Measurements from ENCODE around the gene ZMYM2. TPM values are rescaled to one million over a fixed set of nuclear protein-coding genes. Genes with fewer than 3 reads are reported as not detected.
"Not testable (repeated sequence)": the region's sequence is repeated elsewhere in the genome, so short reads cannot be mapped to it uniquely, and the experiment has no call there.

ZMYM2 gene
- total RNA-seq, 1 donor from 2014 or later = 61.1 TPM

GRCh38 chr13:19960653-19960976 lies 2.1 kb downstream of the ZMYM2 start:
- FAIRE-seq (no peak), DNase-seq (ENCODE audit: low read depth) (peak; percentile 11)
- Histone ChIP-seq H3K36me3 (ENCODE audit: control insufficient read depth, insufficient read depth, low read length) (peaks cover 2% of the 10 kb centered on the region), H3K4me3 (ENCODE audit: low read depth, low read length) (peak overlapping the region; percentile 65), H3K27me3 (ENCODE audit: control insufficient read depth, insufficient read depth, low read length) (no peaks in the 10 kb centered on the region)
- TF ChIP-seq, protein P1, sequence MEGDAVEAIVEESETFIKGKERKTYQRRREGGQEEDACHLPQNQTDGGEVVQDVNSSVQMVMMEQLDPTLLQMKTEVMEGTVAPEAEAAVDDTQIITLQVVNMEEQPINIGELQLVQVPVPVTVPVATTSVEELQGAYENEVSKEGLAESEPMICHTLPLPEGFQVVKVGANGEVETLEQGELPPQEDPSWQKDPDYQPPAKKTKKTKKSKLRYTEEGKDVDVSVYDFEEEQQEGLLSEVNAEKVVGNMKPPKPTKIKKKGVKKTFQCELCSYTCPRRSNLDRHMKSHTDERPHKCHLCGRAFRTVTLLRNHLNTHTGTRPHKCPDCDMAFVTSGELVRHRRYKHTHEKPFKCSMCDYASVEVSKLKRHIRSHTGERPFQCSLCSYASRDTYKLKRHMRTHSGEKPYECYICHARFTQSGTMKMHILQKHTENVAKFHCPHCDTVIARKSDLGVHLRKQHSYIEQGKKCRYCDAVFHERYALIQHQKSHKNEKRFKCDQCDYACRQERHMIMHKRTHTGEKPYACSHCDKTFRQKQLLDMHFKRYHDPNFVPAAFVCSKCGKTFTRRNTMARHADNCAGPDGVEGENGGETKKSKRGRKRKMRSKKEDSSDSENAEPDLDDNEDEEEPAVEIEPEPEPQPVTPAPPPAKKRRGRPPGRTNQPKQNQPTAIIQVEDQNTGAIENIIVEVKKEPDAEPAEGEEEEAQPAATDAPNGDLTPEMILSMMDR (IDR thresholded peaks at IDR 0.05; ENCODE audit: insufficient read depth, low read length, severe bottlenecking) = no peak

GRCh38 chr13:19961489-19961888 lies 3.0 kb downstream of the ZMYM2 start:
- Histone ChIP-seq H3K27me3 (ENCODE audit: control insufficient read depth, insufficient read depth, low read length) (no peaks in the 10 kb centered on the region), H3K36me3 (ENCODE audit: control insufficient read depth, insufficient read depth, low read length) (peaks cover 2% of the 10 kb centered on the region), H3K4me3 (ENCODE audit: low read depth, low read length) (no peak overlapping the region)
- FAIRE-seq (no peak), DNase-seq (ENCODE audit: low read depth) (no peak)
- TF ChIP-seq, protein P1 (IDR thresholded peaks at IDR 0.05; ENCODE audit: insufficient read depth, low read length, severe bottlenecking) = no peak

- no peak overlapping the region for H3K4me3 ChIP-seq (ENCODE audit: low read depth, low read length)
- peak; percentile 34 for DNase-seq (ENCODE audit: low read depth)
- H3K36me3 ChIP-seq (ENCODE audit: control insufficient read depth, insufficient read depth, low read length) = peaks cover 2% of the 10 kb centered on the region
- no peak for FAIRE-seq
- TF ChIP-seq, protein P1 (IDR thresholded peaks at IDR 0.05; ENCODE audit: insufficient read depth, low read length, severe bottlenecking) = no peak
- no peaks in the 10 kb centered on the region for H3K27me3 ChIP-seq (ENCODE audit: control insufficient read depth, insufficient read depth, low read length)
Observed at GRCh38 chr13:19961924-19962323, 3.4 kb downstream of the ZMYM2 start.

DNA sequence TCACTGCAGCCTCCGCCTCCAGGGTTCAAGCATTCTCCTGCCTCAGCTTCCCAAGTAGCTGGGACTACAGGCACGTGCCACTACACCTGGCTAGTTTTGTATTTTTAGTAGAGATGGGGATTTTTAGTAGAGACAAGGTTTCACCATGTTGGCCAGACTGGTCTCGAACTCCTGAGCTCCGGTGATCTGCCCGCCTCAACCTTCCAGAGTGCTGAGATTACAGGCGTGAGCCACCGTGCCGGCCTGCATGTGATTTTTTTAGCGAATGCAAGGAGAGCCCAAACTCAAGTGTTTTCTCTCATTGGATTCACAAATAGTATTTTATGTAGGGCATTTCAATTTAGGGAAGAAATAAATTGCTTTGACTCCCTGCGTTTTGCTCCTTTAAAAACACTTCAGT lies 4.4 kb downstream of the ZMYM2 start:
- FAIRE-seq (no peak), DNase-seq (ENCODE audit: low read depth) (no peak)
- TF ChIP-seq, protein P1 (IDR thresholded peaks at IDR 0.05; ENCODE audit: insufficient read depth, low read length, severe bottlenecking) = no peak
- Histone ChIP-seq H3K27me3 (ENCODE audit: control insufficient read depth, insufficient read depth, low read length) (no peaks in the 10 kb centered on the region), H3K36me3 (ENCODE audit: control insufficient read depth, insufficient read depth, low read length) (peaks cover 2% of the 10 kb centered on the region), H3K4me3 (ENCODE audit: low read depth, low read length) (no peak overlapping the region)

DNA sequence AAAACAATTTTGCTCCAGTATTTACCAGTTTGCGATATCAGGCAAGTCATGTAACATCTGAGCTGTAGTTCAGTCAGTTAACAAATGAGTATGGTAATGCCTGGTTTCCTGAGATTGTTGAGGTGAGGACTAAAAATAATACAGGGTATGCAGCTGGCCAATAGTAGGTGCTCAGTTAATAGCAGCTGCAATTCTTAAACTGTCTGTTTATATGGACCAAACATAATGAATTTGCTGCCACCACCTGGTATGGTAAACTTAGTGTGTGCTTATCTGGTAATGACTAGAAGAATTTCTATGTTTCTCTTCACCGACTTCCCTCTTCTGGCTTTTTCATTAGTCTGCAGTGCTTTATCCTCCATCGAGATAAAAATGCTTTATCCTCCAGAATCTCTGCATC lies 9.1 kb downstream of the ZMYM2 start:
- Histone ChIP-seq H3K4me3 (ENCODE audit: low read depth, low read length) (no peak overlapping the region), H3K36me3 (ENCODE audit: control insufficient read depth, insufficient read depth, low read length) (peaks cover 3% of the 10 kb centered on the region), H3K27me3 (ENCODE audit: control insufficient read depth, insufficient read depth, low read length) (no peaks in the 10 kb centered on the region)
- no peak for FAIRE-seq
- TF ChIP-seq, protein P1 (IDR thresholded peaks at IDR 0.05; ENCODE audit: insufficient read depth, low read length, severe bottlenecking) = no peak
- no peak for DNase-seq (ENCODE audit: low read depth)

DNA sequence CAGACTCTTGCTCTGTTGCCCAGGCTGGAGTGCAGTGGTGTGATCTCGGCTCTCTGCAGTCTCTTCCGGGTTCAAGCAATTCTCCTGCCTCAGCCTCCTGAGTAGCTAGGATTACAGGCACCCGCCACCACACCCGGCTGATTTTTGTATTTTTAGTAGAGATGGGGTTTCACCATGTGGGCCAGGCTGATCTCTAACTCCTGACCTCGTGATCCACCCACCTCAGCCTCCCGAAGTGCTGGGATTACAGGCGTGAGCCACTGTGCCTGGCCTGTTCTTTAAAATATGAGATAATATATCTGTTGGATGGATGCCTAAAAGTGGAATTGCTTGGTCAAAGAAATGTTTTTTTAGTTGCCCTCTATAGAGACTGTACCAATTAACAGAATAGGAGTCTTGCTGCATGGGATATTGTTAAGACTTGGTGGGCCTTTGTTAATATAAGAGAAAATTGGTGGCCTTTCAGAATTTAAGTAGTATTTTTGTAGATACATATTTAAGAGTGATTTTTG lies 16.0 kb downstream of the ZMYM2 start:
- H3K4me3 ChIP-seq (ENCODE audit: low read depth, low read length); H3K27me3 ChIP-seq (ENCODE audit: control insufficient read depth, insufficient read depth, low read length); DNase-seq (ENCODE audit: low read depth); FAIRE-seq; H3K36me3 ChIP-seq (ENCODE audit: control insufficient read depth, insufficient read depth, low read length): not testable (repeated sequence)
